Measurements from ENCODE around the gene XYLT1. TPM values are rescaled to one million over a fixed set of nuclear protein-coding genes. Genes with fewer than 3 reads are reported as not detected.
A peak's percentile ranks its signal among the peaks of the same experiment; 100 is the strongest.

The XYLT1 gene
- total RNA-seq, 1 experiment from 2014 or later, result 25.0 TPM

DNA sequence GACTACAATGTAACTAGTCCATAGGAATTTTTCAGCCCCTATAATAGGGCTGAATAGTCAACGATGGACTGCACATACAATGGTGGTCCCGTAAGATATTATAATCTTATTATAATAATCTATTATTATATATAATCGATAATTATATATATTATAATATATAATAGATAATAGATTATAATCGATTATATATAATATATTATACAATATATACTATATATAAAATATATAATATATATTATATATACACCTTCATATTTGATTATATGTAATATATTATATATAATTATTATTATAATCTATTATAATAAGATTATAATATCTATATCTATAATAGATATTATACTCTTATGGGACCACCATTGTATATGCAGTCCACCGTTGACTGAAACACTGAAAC, 238.8 kb downstream of the XYLT1 start:
- TF ChIP-seq, protein P1, sequence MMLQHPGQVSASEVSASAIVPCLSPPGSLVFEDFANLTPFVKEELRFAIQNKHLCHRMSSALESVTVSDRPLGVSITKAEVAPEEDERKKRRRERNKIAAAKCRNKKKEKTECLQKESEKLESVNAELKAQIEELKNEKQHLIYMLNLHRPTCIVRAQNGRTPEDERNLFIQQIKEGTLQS (CRISPR knock-in tag; conservative IDR thresholded peaks at IDR 0.05), result no peak
- no peak for TF ChIP-seq ZBTB43 (CRISPR knock-in tag; IDR thresholded peaks at IDR 0.05)
- TF ChIP-seq HMGA2 (CRISPR knock-in tag; IDR thresholded peaks at IDR 0.05), result peak; percentile 95; the same call in 1 of the 2 replicates
- no peak for TF ChIP-seq FOXP4 (CRISPR knock-in tag; IDR thresholded peaks at IDR 0.05)
- DNase-seq (ENCODE audit: low spot score) (no peak), ATAC-seq (no peak)
- Mint-ChIP-seq H3K36me3 (no peaks in the 10 kb centered on the region), H3K4me3 (no peak overlapping the region), H3K4me1 (peaks cover 7% of the 10 kb centered on the region), H3K27ac (no peak overlapping the region), H3K9me3 (no peaks in the 10 kb centered on the region), H3K27me3 (ENCODE audit: low read depth) (no peaks in the 10 kb centered on the region)
- POLR2A ChIA-PET, result no interaction called here
- CTCF ChIA-PET, result no interaction called here

DNA sequence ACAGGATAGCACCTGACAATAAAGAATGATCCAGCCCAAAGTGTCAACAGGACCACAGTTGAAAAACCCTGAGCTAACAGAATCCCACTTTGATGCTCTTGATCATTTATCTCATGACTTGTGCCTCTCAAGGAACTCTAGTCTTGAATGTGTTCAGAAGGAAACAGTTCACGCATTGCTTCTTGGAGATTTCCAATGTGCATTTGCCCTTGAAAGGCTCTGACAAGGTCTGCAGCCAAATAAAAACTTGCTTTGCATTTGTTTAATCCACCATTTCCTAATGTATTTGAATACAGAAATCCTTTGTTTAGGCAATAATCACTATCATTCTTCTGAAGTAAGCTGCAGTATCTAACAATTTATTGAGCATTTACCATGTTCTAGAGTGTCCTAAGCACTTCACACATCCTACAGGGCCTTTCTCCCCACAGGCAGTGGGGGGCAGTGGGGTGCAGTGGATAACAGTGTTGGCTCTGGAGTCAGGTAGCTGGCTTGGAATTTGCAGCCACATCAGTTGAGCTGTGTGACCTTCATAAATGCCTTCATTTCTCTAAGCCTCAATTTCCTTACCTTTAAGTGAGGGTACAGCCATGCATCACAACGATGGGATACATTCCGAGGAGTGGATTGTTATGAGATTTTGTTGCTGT, 239.7 kb downstream of the XYLT1 start:
- Mint-ChIP-seq H3K27me3 (ENCODE audit: low read depth) (no peaks in the 10 kb centered on the region), H3K4me3 (no peak overlapping the region), H3K27ac (no peak overlapping the region), H3K4me1 (peaks cover 7% of the 10 kb centered on the region), H3K9me3 (no peaks in the 10 kb centered on the region), H3K36me3 (no peaks in the 10 kb centered on the region)
- ChIA-PET CTCF (interaction anchor here (0.6 to 0.7 kb wide), 2 partner anchors 237 to 284 kb away, joined by 3 to 4 read pairs; no protein-coding TSS in a partner anchor), POLR2A (interaction anchor here (0.7 kb wide), 1 partner anchor 115 kb away, joined by 3 read pairs; no protein-coding TSS in a partner anchor)
- ATAC-seq (no peak), DNase-seq (ENCODE audit: low spot score) (no peak)
- TF ChIP-seq, protein P2, sequence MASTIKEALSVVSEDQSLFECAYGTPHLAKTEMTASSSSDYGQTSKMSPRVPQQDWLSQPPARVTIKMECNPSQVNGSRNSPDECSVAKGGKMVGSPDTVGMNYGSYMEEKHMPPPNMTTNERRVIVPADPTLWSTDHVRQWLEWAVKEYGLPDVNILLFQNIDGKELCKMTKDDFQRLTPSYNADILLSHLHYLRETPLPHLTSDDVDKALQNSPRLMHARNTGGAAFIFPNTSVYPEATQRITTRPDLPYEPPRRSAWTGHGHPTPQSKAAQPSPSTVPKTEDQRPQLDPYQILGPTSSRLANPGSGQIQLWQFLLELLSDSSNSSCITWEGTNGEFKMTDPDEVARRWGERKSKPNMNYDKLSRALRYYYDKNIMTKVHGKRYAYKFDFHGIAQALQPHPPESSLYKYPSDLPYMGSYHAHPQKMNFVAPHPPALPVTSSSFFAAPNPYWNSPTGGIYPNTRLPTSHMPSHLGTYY (CRISPR knock-in tag; IDR thresholded peaks at IDR 0.05), result no peak
- TF ChIP-seq GTF2I (CRISPR knock-in tag; conservative IDR thresholded peaks at IDR 0.05), result no peak
- TF ChIP-seq CTCF (IDR thresholded peaks at IDR 0.05), result no peak
- TF ChIP-seq ZNF263 (CRISPR knock-in tag; IDR thresholded peaks at IDR 0.05; ENCODE audit: low read depth), result no peak
- TF ChIP-seq AR (CRISPR knock-in tag; IDR thresholded peaks at IDR 0.05), result no peak
- no peak for TF ChIP-seq ZNF121 (CRISPR knock-in tag; IDR thresholded peaks at IDR 0.05)
- no peak for TF ChIP-seq MLX (CRISPR knock-in tag; IDR thresholded peaks at IDR 0.05)
- TF ChIP-seq GRHL2 (CRISPR knock-in tag; IDR thresholded peaks at IDR 0.05; ENCODE audit: insufficient replicate concordance, severe bottlenecking), result no peak
- TF ChIP-seq ZNF671 (CRISPR knock-in tag; IDR thresholded peaks at IDR 0.05), result no peak
- no peak for TF ChIP-seq ZNF416 (CRISPR knock-in tag; IDR thresholded peaks at IDR 0.05)
- no peak for TF ChIP-seq NR3C1 (CRISPR knock-in tag; conservative IDR thresholded peaks at IDR 0.05; ENCODE audit: low read depth)
- TF ChIP-seq, protein P3, sequence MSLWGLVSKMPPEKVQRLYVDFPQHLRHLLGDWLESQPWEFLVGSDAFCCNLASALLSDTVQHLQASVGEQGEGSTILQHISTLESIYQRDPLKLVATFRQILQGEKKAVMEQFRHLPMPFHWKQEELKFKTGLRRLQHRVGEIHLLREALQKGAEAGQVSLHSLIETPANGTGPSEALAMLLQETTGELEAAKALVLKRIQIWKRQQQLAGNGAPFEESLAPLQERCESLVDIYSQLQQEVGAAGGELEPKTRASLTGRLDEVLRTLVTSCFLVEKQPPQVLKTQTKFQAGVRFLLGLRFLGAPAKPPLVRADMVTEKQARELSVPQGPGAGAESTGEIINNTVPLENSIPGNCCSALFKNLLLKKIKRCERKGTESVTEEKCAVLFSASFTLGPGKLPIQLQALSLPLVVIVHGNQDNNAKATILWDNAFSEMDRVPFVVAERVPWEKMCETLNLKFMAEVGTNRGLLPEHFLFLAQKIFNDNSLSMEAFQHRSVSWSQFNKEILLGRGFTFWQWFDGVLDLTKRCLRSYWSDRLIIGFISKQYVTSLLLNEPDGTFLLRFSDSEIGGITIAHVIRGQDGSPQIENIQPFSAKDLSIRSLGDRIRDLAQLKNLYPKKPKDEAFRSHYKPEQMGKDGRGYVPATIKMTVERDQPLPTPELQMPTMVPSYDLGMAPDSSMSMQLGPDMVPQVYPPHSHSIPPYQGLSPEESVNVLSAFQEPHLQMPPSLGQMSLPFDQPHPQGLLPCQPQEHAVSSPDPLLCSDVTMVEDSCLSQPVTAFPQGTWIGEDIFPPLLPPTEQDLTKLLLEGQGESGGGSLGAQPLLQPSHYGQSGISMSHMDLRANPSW (CRISPR knock-in tag; conservative IDR thresholded peaks at IDR 0.05; ENCODE audit: low read depth), result no peak
- no peak for TF ChIP-seq NFATC4 (CRISPR knock-in tag; IDR thresholded peaks at IDR 0.05)
- TF ChIP-seq SP1 (CRISPR knock-in tag; conservative IDR thresholded peaks at IDR 0.05), result no peak
- TF ChIP-seq MXD4 (CRISPR knock-in tag; IDR thresholded peaks at IDR 0.05; ENCODE audit: borderline replicate concordance), result no peak
- TF ChIP-seq ZBTB43 (CRISPR knock-in tag; IDR thresholded peaks at IDR 0.05), result no peak
- no peak for TF ChIP-seq NFYB (CRISPR knock-in tag; conservative IDR thresholded peaks at IDR 0.05; ENCODE audit: low read depth)
